NAMALWA (cell line): ENCODE results near the gene LSM4.
A peak's percentile ranks its signal among the peaks of the same experiment; 100 is the strongest.
"Not testable (repeated sequence)": the region's sequence is repeated elsewhere in the genome, so short reads cannot be mapped to it uniquely, and the experiment has no call there.

Experiments
- DNase-seq: peaks from one replicate; pipeline ENCODE4 v3.0.0-alpha.2; 2015; ENCODE audit warnings: low spot score

Gene LSM4

DNA sequence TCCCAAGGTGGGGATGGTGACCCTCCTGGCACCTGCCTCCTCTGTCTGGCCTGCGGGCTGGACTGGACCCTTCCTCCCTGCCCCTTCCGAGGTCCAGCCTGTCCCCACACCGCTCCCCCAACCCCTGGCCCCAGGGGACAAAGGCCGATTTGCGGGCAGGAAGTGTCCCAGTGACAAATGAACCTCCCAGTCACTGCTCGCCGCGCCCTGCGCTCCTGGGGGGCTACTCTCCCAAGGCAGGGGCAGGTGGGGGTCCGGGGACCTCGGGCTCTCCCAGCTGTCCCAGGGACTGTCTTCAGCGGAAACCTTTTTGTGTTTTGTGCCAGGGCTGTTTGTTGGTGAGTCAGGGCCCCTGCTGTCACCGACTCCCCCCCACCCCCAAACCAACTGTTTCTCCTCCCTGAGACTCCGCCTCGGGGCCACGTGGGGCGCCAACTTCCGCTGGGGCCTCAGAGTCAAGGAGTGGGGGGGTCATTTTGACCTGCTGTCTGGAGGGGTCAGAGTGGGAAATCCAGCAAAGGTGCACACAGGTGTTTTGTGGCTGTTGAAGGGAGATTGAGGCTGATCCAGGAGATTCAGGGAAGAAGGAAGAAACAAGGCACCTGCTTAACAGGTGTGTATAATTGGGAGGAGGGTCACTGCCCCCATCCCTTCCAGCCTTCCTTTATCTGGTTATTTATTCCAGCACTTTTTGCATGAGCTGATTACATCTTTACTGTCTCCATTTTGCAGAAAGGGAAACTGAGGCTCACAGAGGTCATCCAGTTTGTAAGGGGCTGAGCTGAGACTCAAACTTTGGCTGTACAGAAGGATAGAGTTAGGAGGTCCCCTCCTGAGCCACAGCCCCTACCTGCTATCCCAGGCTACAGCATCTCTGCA lies 18.4 kb upstream of the LSM4 start:
- DNase-seq: peak; percentile 76

DNA sequence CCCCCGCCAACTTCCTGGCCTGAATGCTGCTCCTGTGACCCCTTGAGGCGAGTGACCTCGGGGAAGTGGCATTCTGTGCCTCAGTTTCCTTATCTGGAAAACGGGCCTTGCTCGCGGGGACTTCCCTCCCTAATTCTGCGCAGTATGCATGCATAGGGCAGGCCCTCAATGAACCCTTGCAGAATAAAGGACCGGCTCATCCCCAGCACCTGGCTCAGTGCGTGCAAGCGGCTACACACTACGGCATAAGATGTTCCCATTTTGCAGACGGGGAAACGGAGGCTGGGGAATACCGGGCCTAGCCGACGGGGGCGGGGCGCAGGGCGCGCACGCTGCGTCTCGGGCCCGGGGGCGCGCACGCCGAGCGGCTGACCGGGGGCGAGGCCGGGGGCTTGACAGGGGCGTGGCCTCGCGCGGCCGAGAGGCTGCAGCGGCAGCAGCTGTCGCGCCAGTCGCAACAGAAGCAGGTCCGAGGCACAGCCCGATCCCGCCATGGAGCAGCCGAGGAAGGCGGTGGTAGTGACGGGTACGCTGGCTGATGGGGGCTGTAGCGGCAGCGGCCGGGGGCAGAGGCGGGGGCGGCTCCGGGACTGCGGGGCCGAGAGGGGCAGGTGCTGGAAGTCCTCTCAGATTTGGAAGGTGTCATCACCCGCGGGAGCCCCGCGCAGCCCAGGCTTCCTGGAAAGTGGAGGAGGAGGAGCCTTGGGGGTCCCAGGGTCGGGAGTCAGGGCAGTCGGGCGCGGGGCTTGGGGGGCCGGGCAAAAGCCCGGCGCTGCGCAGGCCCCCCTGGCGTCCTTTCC lies 17.5 kb upstream of the LSM4 start, which contains the start of gene PGPEP1:
TSS of gene PGPEP1 (plus strand) at position 409 of the 800 bp plus-strand sequence. CDS start at position 493, 84 bp downstream.
- peak; percentile 78 for DNase-seq

DNA sequence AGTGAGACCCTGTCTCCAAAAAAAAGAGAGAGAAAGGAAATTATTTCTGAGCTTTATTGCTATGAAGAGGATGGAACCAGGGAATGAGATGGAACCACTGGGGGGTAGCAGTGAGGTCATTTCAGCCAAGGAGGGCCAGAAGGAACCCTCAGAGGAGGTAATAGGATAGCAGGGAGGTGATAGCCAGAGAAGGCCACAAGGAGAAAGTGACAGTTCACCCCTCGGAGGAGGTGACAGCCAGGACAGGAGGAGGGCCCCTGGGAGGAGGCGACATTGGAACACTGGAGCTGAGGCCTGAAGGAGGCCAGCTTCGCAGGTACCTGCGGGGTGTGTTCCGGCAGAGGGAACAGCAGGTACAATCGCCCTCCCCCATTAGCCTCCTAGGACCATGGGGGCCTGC lies 16.8 kb upstream of the LSM4 start:
- peak; percentile 53 for DNase-seq

GRCh38 chr19:18338541-18338940 lies 15.7 kb upstream of the LSM4 start:
- no peak for DNase-seq

DNA sequence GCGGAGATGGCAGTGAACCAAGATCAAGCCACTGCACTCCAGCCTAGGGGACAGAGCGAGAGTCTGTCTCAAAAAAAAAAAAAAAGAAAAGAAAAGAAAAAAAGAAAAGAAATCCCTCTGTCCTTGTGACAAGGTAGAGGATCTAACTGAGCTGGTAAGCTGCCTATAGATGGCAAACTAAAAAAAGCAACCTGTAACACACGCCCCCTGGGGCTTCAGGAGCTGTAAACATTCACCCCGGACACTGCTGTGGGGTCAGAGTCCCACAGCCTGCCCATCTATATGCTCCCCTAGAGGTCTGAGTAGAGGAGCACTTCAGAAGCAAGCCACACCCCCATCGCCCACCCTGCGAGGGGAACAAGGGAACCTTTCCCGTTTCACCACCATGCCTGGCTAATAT lies 13.2 kb upstream of the LSM4 start:
- no peak for DNase-seq

- DNase-seq: no peak
These were observed 10.8 kb upstream of the LSM4 start for GRCh38 chr19:18333680-18334079.

- no peak for DNase-seq
These were observed 10.1 kb upstream of the LSM4 start for GRCh38 chr19:18332917-18333530.

- DNase-seq: no peak
These were observed 8.0 kb upstream of the LSM4 start for GRCh38 chr19:18330868-18331267.

DNA sequence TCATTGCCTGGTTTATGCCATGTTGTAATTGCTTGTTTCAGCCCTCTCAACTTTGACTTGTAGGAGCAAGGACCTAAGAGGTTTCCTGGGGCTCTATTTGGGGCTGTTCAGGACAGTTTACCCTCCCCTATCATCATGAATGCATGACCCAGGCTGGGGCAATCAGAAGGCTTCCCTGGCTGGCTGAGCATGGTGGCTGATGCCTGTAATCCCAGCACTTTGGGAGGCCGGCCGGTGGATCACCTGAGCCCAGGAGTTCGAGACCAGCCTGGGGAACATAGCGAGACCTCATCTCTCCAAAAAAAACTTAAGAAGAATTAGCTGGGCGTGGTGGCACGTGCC lies 6.1 kb upstream of the LSM4 start:
- DNase-seq: no peak

DNA sequence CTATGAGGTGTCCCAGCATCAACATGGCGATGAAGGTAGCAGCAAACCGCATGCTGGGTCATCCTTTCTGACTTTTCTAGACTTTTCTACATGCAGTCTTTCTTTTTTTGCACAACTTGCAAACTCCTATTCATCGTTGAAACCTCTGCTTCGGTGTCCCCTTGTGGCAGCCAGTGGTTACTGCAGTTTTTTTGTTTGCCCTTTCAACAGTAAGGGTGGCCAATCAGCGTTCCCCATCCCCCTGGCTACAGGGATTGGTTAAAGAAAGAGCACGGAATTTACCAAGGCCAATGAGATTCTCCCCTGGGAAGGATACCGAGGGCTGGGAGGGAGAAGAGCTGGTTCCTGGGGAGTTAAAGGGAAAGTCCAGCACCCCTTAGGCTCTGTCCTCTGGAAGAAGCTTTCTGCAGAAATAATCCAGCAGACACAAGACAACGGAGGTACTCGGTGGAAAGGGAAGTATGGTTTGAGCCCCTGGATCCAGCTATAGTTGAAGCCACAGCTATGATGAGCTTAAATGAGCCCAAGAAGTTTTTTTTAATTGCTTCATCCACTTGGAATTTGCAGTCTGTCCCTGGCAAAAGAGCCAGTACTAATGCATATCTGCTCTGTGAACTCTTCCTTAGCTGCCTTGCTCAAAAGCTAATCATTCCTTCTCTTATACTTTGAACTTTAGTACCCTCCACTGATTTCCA lies 5.6 kb upstream of the LSM4 start:
- DNase-seq: peak; percentile 96

GRCh38 chr19:18326772-18327171 lies 3.9 kb upstream of the LSM4 start:
- no peak for DNase-seq

DNA sequence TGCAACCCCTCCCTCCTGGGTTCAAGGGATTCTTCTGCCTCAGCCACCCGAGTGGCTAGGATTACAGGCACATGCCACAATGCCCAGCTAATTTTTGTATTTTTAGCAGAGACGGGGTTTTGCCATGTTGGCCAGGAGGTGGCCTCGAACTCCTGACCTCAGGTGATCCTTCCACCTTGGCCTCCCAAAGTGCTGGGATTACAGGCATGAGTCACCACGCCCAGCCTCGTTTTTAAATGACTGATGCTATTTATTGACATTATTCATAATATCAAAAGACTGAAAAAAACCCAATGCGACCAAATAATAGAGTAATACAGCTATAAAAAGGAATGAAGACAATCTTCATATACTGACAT lies 1.5 kb upstream of the LSM4 start:
- DNase-seq: not testable (repeated sequence)

GRCh38 chr19:18322318-18322758 lies 538 bp downstream of the LSM4 start:
- DNase-seq: peak; percentile 78

DNA sequence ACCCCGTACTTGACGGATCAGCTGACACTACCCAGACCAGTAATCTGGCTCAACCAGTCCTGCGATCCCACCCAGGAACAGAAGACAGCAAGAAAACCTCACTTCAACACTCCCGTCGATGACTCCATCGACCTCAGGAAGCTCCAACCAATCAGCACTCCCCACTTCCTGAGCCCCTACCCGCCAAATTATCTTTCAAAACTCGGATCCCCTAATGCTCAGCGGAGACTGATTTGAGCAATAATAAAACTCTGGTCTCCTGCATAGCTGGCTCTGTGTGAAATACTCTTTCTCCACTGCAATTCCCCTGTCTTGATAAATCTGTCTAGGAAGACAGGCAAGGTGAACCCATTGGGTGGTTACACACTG lies 1.2 kb downstream of the LSM4 start:
- no peak for DNase-seq

GRCh38 chr19:18320865-18321733 lies 1.8 kb downstream of the LSM4 start:
- DNase-seq: no peak

DNA sequence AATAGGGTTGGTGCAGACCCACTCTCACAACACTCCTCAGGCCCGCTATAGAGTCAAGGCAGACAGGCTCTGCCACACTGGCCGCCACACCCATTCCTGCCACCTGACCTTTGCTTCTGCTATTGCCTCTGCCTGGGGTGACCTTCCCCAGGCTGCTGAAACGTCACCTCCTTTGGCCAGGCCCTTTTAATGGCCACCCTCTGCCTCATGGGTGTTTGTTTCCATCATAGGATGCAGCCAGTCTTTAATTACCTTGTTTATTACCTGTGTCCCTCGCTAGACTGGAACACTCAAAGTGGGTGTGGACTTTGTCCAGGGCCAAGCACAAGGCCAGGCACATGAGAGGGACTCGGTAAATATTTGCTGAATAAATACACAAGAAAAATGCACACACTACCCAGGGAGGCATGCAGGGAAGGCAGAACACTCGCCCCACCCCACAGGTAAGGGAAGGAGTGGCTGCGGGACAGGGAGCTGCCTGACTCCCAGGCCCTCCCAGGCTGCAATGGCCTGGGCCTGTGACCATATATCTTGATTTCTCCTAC lies 3.2 kb downstream of the LSM4 start:
- DNase-seq: no peak

GRCh38 chr19:18317961-18318800 lies 4.7 kb downstream of the LSM4 start:
- DNase-seq: no peak

- no peak for DNase-seq
These were observed 9.5 kb downstream of the LSM4 start for GRCh38 chr19:18313398-18313797.

- no peak for DNase-seq
These were observed 10.8 kb downstream of the LSM4 start for GRCh38 chr19:18312092-18312534.
